NOMO-1 (cell line): ENCODE measurements around the gene KCTD10.
"Not testable (repeated sequence)": the region's sequence is repeated elsewhere in the genome, so short reads cannot be mapped to it uniquely, and the experiment has no call there.

ENCODE experiments used
- DNase-seq, 2 experiments: peaks; one replicate each; lab custom pipeline; 2025; ENCODE audit not compliant: unreplicated experiment in 2 of 2; lab: John Stamatoyannopoulos, UW

KCTD10 gene

DNA sequence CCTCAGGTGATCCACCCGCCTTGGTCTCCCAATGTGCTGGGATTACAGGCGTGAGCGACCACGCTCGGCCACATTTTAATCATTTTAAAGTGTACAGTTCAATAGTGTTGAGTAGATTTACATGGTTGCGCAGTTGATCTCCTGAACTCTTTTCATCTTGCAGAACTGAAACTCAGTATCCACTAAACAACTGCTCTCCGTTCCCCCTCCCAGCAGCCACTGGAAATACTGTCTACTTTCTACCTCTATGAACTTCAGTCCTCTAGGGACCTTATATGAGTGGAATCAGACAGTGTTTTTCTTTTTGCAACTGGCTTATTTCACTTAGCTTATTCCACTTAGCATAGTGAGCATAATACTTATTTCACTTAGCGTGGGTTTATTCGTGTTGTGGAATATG is 53.7 kb downstream of the KCTD10 start:
- DNase-seq = peak; percentile 9 to 64

DNA sequence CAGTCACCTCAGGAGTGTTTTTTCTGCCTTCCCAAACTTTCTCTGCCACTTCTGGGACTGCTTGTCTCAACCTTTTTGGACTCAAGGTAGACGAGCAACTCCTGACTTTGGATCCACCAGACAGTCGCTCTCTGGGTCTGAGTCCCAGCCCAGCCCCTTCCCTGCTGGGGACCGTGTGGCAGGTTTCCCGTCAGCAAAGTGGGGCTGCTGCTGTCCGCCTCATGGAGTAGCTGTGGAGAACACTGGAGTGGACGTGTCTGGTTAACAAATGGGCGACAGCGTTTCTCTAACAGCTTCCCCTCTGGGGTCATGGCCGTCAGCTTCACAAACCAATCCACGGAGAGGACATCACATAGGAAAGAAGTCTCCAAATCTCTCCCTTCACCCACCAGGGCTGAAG is 54.8 kb downstream of the KCTD10 start:
- no peak for DNase-seq

DNA sequence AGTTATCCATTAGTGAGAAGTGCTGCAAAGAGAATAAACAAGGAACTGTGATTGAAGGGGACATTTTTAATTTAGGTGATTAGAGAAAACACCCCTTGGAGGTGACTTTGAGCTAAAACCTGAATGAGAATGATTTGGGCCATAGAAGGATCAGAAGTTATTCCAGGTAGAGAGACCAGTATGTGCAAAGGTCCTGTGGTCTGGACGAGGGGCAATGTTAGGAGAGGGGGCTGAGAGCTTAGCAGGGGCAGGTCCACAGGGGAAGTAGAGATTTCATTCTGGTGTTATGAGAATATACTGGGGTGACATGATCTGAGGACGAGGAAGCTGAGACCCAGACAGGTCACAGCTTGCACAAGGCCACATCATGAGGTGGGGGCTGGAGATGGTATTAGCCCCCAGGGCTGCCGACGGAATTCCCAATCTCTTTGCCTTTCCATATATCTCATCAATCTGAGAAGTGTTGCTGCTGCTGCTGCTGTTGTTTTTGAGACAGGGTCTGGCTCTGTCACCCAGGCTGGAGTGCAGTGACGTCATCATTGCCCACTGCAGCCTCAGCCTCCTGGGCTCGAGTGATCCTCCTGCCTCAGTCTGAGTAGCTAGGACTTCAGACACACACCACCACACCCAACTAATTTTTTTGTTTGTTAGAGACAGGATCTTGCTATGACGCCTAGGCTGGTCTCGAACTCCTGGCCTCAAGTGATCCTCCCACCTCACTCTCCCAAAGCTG is 55.6 kb downstream of the KCTD10 start:
- DNase-seq = no peak

DNA sequence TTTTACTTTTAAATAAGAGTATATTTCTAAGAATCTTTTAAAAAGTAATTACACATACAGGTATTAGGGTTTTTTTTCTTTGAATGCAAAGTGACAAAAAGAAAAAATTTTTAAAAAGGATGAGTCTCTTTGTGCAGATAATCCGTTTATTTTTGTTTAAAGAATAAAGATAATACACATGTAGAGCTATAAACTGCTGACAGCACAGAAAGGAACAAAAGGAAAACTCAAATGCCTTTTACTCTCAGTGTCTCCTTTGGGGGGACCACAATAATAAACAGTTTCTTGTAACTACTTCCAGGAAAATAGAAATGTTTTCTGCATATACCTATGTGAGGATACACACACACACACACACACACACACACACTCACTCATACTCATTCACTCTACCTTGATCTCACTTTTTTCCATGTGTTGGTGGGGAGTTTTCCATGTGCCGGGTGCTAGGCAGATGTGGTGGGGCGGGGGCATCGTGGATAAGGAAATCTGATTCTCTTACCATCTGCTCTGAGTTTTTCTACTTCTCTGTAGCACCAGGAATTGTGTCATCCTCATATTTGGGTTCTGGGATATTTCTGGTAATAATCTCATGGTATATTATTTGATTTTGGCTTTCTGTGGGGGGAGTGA is 58.1 kb downstream of the KCTD10 start:
- DNase-seq = no peak

DNA sequence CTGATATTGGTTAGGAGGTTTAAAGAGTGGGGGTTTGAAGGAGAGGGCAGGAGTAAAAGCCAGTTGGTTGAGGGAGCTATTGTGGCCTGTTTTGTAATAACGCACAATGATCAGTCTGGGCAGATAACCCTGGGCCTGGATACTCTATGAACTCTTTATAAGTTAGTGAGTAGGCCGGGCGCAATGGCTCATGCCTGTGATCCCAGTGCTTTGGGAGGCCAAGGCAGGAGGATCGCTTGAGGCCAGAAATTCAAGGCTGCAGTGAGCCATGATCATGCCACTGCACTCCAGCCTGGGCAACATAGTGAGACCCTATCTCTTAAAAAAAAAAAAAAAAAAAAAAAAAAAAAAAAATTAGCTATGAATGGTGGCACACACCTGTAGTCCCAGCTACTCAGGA is 71.0 kb downstream of the KCTD10 start:
- not testable (repeated sequence) for DNase-seq

DNA sequence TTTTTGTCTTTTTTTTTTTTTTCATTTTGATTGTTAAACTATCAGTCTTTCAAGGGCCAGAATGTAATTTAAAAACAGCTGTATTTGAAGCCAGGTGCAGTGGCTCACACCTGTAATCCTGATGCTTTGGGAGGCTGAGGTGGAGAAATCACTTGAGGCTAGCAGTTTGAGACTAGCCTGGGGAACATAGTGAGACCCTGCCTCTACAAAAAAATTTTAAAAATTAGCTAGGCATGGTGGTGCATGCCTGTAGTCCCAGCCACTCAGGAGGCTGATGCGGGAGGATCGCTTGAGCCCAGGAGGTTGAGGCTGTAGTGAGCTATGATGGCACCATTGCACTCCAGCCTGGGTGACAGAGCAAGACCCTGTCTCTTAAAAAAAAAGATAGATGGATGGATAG is 72.3 kb downstream of the KCTD10 start:
- not testable (repeated sequence) for DNase-seq
